HepG2 (cell line): Measurements from ENCODE around the gene DISP1. TPM values are rescaled to one million over a fixed set of nuclear protein-coding genes. Genes with fewer than 3 reads are reported as not detected.

Experiments used
- BCL6 ChIP-seq: IDR thresholded peaks from 2 replicates; pipeline ENCODE4 v1.6.1; 2016; ENCODE audit warnings: missing genetic modification reagents, missing compliant biosample characterization
- GABPA ChIP-seq, 2 experiments: IDR thresholded peaks; 2 replicates each; pipeline ENCODE4 v1.6.1; 2011 to 2016; ENCODE audit warnings: low read depth in 2 of 2, low read length in 1 of 2, missing biosample characterization in 1 of 2, missing genetic modification characterization in 1 of 2
- MED13 ChIP-seq: sonication (generic); formaldehyde crosslinking; IDR thresholded peaks from 2 replicates; pipeline ENCODE4 v1.5.0; 2020; ENCODE audit warnings: missing genetic modification reagents
- RBFOX2 ChIP-seq: fragments of 200-400 bp; formaldehyde crosslinking; IDR thresholded peaks from 2 replicates; pipeline ENCODE4 v1.6.1; 2017; ENCODE audit warnings: low read depth, mild to moderate bottlenecking, low read length
- SMAD9 ChIP-seq: sonication (generic); formaldehyde crosslinking; IDR thresholded peaks from 2 replicates; pipeline ENCODE4 v1.5.1; 2020; ENCODE audit warnings: mild to moderate bottlenecking, missing genetic modification reagents
- SPEN ChIP-seq: sonication (generic); formaldehyde crosslinking; IDR thresholded peaks from 2 replicates; pipeline ENCODE4 v1.5.1; 2020; ENCODE audit warnings: low read depth, mild to moderate bottlenecking, missing genetic modification reagents
- TEAD2 ChIP-seq: sonication (generic); formaldehyde crosslinking; IDR thresholded peaks from 2 replicates; pipeline ENCODE4 v1.9.0; 2021; ENCODE audit warnings: missing genetic modification reagents
- ZFP62 ChIP-seq: sonication (generic); formaldehyde crosslinking; IDR thresholded peaks from 2 replicates; pipeline ENCODE4 v1.4.0; 2020; ENCODE audit warnings: missing genetic modification reagents
- ZNF251 ChIP-seq: sonication (generic); formaldehyde crosslinking; IDR thresholded peaks from 2 replicates; pipeline ENCODE4 v1.9.0; 2021; ENCODE audit warnings: mild to moderate bottlenecking, missing genetic modification reagents
- ZNF280D ChIP-seq: sonication (generic); formaldehyde crosslinking; IDR thresholded peaks from 2 replicates; pipeline ENCODE4 v1.5.1; 2020; ENCODE audit warnings: mild to moderate bottlenecking, missing genetic modification reagents
- ZNF557 ChIP-seq: sonication (generic); formaldehyde crosslinking; IDR thresholded peaks from 2 replicates; pipeline ENCODE4 v1.4.0; 2020; ENCODE audit warnings: missing genetic modification reagents
- polyA plus RNA-seq, 8 experiments: library from polyadenylated mRNA; depleted of rRNA in 3 of 8; stranded (reverse) in 7 of 8; unstranded in 1 of 8; fragments of >200 nt; fragmentation: Illumina TruSeq in 4 of 8; extraction: Trizol in 4 of 8; gene quantifications; 2 replicates each; pipeline versions ENCODE4 v1.2.1 to v1.2.3, GENCODE V29; 2011 to 2016; ENCODE audit warnings: low read depth in 4 of 8, missing spikeins in 1 of 8, mixed read lengths in 1 of 8; ENCODE audit not compliant: insufficient read depth in 1 of 8
- total RNA-seq, 5 experiments: library from RNA; depleted of rRNA; stranded (reverse); fragments of >200 nt; fragmentation: Illumina TruSeq; extraction: Trizol; gene quantifications; 2 replicates each; pipeline ENCODE4 v1.2.3, GENCODE V29; 2016; ENCODE audit warnings: low read depth in 1 of 5
- TF ChIP-seq, protein P1 (sequence below): sonication (generic); formaldehyde crosslinking; IDR thresholded peaks from 2 replicates; pipeline ENCODE4 v1.4.0; 2020; ENCODE audit warnings: missing genetic modification reagents, borderline replicate concordance
- TF ChIP-seq, protein P2 (sequence below): sonication (generic); formaldehyde crosslinking; IDR thresholded peaks from 2 replicates; pipeline ENCODE4 v1.5.0; 2020; ENCODE audit warnings: mild to moderate bottlenecking, missing genetic modification reagents
- TF ChIP-seq, protein P3 (sequence below): sonication (generic); formaldehyde crosslinking; IDR thresholded peaks from 2 replicates; pipeline ENCODE4 v1.4.0; 2020; ENCODE audit warnings: missing genetic modification reagents, mild to moderate bottlenecking, borderline replicate concordance

The DISP1 gene
- total and polyA plus RNA-seq, 2 of the 13 experiments (the other 11 are each of a cell fraction or from before 2014, with no cell fraction given): 1.9 to 2.0 TPM

- peak; percentile 89 for TF ChIP-seq GABPA (IDR thresholded peaks at IDR 0.05; ENCODE audit: low read depth, low read length)
- peak; percentile 85 for TF ChIP-seq GABPA (CRISPR knock-in tag; IDR thresholded peaks at IDR 0.05; ENCODE audit: low read depth)
- TF ChIP-seq SPEN (CRISPR knock-in tag): peak; percentile 75
- TF ChIP-seq ZNF251 (CRISPR knock-in tag): no peak
- peak; percentile 92 for TF ChIP-seq RBFOX2
- TF ChIP-seq, protein P1, sequence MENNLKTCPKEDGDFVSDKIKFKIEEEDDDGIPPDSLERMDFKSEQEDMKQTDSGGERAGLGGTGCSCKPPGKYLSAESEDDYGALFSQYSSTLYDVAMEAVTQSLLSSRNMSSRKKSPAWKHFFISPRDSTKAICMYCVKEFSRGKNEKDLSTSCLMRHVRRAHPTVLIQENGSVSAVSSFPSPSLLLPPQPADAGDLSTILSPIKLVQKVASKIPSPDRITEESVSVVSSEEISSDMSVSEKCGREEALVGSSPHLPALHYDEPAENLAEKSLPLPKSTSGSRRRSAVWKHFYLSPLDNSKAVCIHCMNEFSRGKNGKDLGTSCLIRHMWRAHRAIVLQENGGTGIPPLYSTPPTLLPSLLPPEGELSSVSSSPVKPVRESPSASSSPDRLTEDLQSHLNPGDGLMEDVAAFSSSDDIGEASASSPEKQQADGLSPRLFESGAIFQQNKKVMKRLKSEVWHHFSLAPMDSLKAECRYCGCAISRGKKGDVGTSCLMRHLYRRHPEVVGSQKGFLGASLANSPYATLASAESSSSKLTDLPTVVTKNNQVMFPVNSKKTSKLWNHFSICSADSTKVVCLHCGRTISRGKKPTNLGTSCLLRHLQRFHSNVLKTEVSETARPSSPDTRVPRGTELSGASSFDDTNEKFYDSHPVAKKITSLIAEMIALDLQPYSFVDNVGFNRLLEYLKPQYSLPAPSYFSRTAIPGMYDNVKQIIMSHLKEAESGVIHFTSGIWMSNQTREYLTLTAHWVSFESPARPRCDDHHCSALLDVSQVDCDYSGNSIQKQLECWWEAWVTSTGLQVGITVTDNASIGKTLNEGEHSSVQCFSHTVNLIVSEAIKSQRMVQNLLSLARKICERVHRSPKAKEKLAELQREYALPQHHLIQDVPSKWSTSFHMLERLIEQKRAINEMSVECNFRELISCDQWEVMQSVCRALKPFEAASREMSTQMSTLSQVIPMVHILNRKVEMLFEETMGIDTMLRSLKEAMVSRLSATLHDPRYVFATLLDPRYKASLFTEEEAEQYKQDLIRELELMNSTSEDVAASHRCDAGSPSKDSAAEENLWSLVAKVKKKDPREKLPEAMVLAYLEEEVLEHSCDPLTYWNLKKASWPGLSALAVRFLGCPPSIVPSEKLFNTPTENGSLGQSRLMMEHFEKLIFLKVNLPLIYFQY (CRISPR knock-in tag): peak; percentile 62; the same call in 1 of the 2 replicates
- TF ChIP-seq, protein P2, sequence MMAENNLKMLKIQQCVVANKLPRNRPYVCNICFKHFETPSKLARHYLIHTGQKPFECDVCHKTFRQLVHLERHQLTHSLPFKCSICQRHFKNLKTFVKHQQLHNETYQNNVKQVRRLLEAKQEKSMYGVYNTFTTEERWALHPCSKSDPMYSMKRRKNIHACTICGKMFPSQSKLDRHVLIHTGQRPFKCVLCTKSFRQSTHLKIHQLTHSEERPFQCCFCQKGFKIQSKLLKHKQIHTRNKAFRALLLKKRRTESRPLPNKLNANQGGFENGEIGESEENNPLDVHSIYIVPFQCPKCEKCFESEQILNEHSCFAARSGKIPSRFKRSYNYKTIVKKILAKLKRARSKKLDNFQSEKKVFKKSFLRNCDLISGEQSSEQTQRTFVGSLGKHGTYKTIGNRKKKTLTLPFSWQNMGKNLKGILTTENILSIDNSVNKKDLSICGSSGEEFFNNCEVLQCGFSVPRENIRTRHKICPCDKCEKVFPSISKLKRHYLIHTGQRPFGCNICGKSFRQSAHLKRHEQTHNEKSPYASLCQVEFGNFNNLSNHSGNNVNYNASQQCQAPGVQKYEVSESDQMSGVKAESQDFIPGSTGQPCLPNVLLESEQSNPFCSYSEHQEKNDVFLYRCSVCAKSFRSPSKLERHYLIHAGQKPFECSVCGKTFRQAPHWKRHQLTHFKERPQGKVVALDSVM (CRISPR knock-in tag): peak; percentile 89
- TF ChIP-seq ZFP62: no peak
- TF ChIP-seq TEAD2 (CRISPR knock-in tag): no peak
- TF ChIP-seq SMAD9 (CRISPR knock-in tag): no peak
- no peak for TF ChIP-seq MED13
- TF ChIP-seq, protein P3, sequence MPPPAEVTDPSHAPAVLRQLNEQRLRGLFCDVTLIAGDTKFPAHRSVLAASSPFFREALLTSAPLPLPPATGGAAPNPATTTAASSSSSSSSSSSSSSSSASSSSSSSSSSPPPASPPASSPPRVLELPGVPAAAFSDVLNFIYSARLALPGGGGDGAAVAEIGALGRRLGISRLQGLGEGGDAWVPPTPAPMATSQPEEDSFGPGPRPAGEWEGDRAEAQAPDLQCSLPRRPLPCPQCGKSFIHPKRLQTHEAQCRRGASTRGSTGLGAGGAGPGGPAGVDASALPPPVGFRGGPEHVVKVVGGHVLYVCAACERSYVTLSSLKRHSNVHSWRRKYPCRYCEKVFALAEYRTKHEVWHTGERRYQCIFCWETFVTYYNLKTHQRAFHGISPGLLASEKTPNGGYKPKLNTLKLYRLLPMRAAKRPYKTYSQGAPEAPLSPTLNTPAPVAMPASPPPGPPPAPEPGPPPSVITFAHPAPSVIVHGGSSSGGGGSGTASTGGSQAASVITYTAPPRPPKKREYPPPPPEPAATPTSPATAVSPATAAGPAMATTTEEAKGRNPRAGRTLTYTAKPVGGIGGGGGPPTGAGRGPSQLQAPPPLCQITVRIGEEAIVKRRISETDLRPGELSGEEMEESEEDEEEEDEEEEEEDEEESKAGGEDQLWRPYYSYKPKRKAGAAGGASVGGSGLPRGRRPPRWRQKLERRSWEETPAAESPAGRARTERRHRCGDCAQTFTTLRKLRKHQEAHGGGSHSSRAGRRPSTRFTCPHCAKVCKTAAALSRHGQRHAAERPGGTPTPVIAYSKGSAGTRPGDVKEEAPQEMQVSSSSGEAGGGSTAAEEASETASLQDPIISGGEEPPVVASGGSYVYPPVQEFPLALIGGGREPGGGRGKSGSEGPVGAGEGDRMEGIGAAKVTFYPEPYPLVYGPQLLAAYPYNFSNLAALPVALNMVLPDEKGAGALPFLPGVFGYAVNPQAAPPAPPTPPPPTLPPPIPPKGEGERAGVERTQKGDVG (CRISPR knock-in tag): no peak
- 0 out of 2 replicates have a peak, but pooled peaks have one; percentile 45 for TF ChIP-seq ZNF280D (CRISPR knock-in tag)
- no peak for TF ChIP-seq ZNF557 (CRISPR knock-in tag)
- TF ChIP-seq BCL6 (CRISPR knock-in tag): no peak
These were observed at the start of gene DISP1 (continued) for GRCh38 chr1:222814536-222815439.
